Body of pancreas (tissue), 4 donors: ENCODE measurements around the gene GRK4. TPM values are rescaled to one million over a fixed set of nuclear protein-coding genes. Genes with fewer than 3 reads are reported as not detected.
A peak's percentile ranks its signal among the peaks of the same experiment; 100 is the strongest.

Experiments used
- ATAC-seq: fragments of 150-250 bp; one replicate; pipeline ENCODE4 v1.9.1; 2016
- DNase-seq, 4 donors: peaks; one replicate each; pipeline ENCODE4 v3.0.0-alpha.2; 2019
- H3K27ac ChIP-seq, 4 donors: fragments of 200-600 bp; sonication (generic); 1 replicate in 3 of 4; 2 replicates in 1 of 4; pipeline versions ENCODE4 v1.5.1 to v1.6.1; 2016 to 2019; ENCODE audit warnings: mild to moderate bottlenecking in 1 of 4, mixed read lengths in 1 of 4, moderate library complexity in 1 of 4
- H3K27me3 ChIP-seq, 2 donors: fragments of 200-600 bp; sonication (generic); one replicate each; pipeline ENCODE4 v1.6.0; 2016; ENCODE audit warnings: mild to moderate bottlenecking in 1 of 2
- H3K36me3 ChIP-seq, 2 donors: fragments of 200-600 bp; sonication (generic); replicated peaks in 1 of 2; 2 replicates each; pipeline ENCODE4 v1.5.1; 2016; ENCODE audit warnings: low read depth in 2 of 2; ENCODE audit not compliant: insufficient read depth in 1 of 2
- H3K4me1 ChIP-seq: fragments of 200-600 bp; sonication (generic); one replicate; pipeline ENCODE4 v1.6.0; 2016
- H3K4me3 ChIP-seq, 2 donors: fragments of 200-600 bp; sonication (generic); 1 replicate in 1 of 2; 2 replicates in 1 of 2; pipeline ENCODE4 v1.5.1; 2016 to 2019
- H3K9me3 ChIP-seq, 3 donors: fragments of 200-600 bp; sonication (generic); 1 replicate in 2 of 3; 2 replicates in 1 of 3; pipeline ENCODE4 v1.5.1; 2016
- CTCF ChIP-seq, 7 experiments: fragments of 450-650 bp in 4 of 7; fragments of 200-600 bp in 3 of 7; sonication (generic) in 3 of 7; IDR thresholded peaks; one replicate each; pipeline ENCODE4 v1.5.1; 2016 to 2019; ENCODE audit warnings: antibody characterized with exemption in 7 of 7
- POLR2A ChIP-seq, 3 donors: fragments of 450-650 bp; IDR thresholded peaks; one replicate each; pipeline ENCODE4 v1.6.1; 2016; ENCODE audit warnings: antibody characterized with exemption in 3 of 3, mild to moderate bottlenecking in 2 of 3
- WGBS, 2 donors: methylation state at CpG; one replicate each; pipeline ENCODE4 v1.1.5; 2017; 5-methylcytosine and 5-hydroxymethylcytosine counted together
- intact Hi-C: fragments of 100-400 bp; cut with DNase I; formaldehyde crosslinking; loops from one replicate; pipeline ENCODE4 v1.15.1; 2023
- total RNA-seq, 2 donors: library from RNA; depleted of rRNA; stranded (reverse); fragments of >200 nt; gene quantifications; one replicate each; pipeline ENCODE4 v1.1.0, GENCODE V29; 2016

The GRK4 gene
- total RNA-seq, 2 donors from 2014 or later: 6.5 to 14.5 TPM

- H3K9me3 ChIP-seq: no peaks in the 10 kb centered on the region
- H3K4me1 ChIP-seq: no peaks in the 10 kb centered on the region
- WGBS, 2 donors: 96% methylated on average over 4 of the region's 4 CpGs
- H3K36me3 ChIP-seq: no peaks in the 10 kb centered on the region
- H3K27ac ChIP-seq: no peak overlapping the region
- H3K27me3 ChIP-seq: no peaks in the 10 kb centered on the region
- ATAC-seq (no peak), DNase-seq (no peak)
- intact Hi-C loops: no loop called here
- TF ChIP-seq CTCF (IDR thresholded peaks at IDR 0.05) (no peak), POLR2A (IDR thresholded peaks at IDR 0.05) (no peak)
- no peak overlapping the region for H3K4me3 ChIP-seq
Observed at GRCh38 chr4:2994917-2995316, 31.5 kb downstream of the GRK4 start.

- no peak overlapping the region for H3K4me3 ChIP-seq
- H3K4me1 ChIP-seq: no peaks in the 10 kb centered on the region
- TF ChIP-seq POLR2A (IDR thresholded peaks at IDR 0.05): no peak
- no peak for TF ChIP-seq CTCF (IDR thresholded peaks at IDR 0.05)
- no peak overlapping the region for H3K27ac ChIP-seq
- H3K27me3 ChIP-seq: no peaks in the 10 kb centered on the region
- no peak for ATAC-seq
- no peaks in the 10 kb centered on the region for H3K36me3 ChIP-seq
- intact Hi-C loops: no loop called here
- no peak for DNase-seq
- 73 to 80% methylated on average over 4 of the region's 4 CpGs for WGBS, 2 donors
- no peaks in the 10 kb centered on the region for H3K9me3 ChIP-seq
Observed at GRCh38 chr4:2995546-2996265, 32.3 kb downstream of the GRK4 start.

- no peaks in the 10 kb centered on the region for H3K9me3 ChIP-seq
Observed at GRCh38 chr4:2996415-2996814, 33.0 kb downstream of the GRK4 start.

GRCh38 chr4:3007724-3008123 is 44.4 kb downstream of the GRK4 start:
- intact Hi-C loops: no loop called here
- DNase-seq: no peak
- no peak for ATAC-seq
- no peak for TF ChIP-seq POLR2A (IDR thresholded peaks at IDR 0.05)
- no peak for TF ChIP-seq CTCF (IDR thresholded peaks at IDR 0.05)
- Histone ChIP-seq H3K4me3 (no peak overlapping the region), H3K27ac (no peak overlapping the region), H3K9me3 (no peaks in the 10 kb centered on the region), H3K27me3 (no peaks in the 10 kb centered on the region), H3K4me1 (peaks cover 14% of the 10 kb centered on the region), H3K36me3 (no peaks in the 10 kb centered on the region)
- WGBS, 2 donors: 89 to 97% methylated on average over 2 of the region's 2 CpGs

More at GRCh38 chr4:2996415-2996814, 33.0 kb downstream of the GRK4 start:
- TF ChIP-seq CTCF (IDR thresholded peaks at IDR 0.05) (no peak), POLR2A (IDR thresholded peaks at IDR 0.05) (no peak)
- no peaks in the 10 kb centered on the region for H3K4me1 ChIP-seq
- 84 to 94% methylated on average over 4 of the region's 4 CpGs for WGBS, 2 donors
- no peaks in the 10 kb centered on the region for H3K36me3 ChIP-seq
- no peak overlapping the region for H3K27ac ChIP-seq
- no peak overlapping the region for H3K4me3 ChIP-seq
- intact Hi-C loops: no loop called here
- ATAC-seq (no peak), DNase-seq (no peak)
- no peaks in the 10 kb centered on the region for H3K27me3 ChIP-seq

GRCh38 chr4:3009422-3009821 is 46.1 kb downstream of the GRK4 start:
- TF ChIP-seq CTCF (IDR thresholded peaks at IDR 0.05) (peak in 4 of 7 experiments; percentile 12 to 41 (median 27)), POLR2A (IDR thresholded peaks at IDR 0.05) (no peak)
- DNase-seq: peak in 3 of 4 donors; percentile 27 to 32 (median 29)
- no peaks in the 10 kb centered on the region for H3K27me3 ChIP-seq
- no peak overlapping the region for H3K27ac ChIP-seq
- intact Hi-C loops: no loop called here
- 65 to 72% methylated on average over 7 of the region's 7 CpGs for WGBS, 2 donors
- no peaks in the 10 kb centered on the region for H3K9me3 ChIP-seq
- no peak overlapping the region for H3K4me3 ChIP-seq
- peaks cover 30% of the 10 kb centered on the region for H3K4me1 ChIP-seq
- no peaks in the 10 kb centered on the region for H3K36me3 ChIP-seq
- peak; percentile 27 for ATAC-seq
